K562 (cell line): ENCODE measurements around the gene RBMS3. TPM values are rescaled to one million over a fixed set of nuclear protein-coding genes. Genes with fewer than 3 reads are reported as not detected.

Experiments
- ATAC-seq: fragments of 200-7000 bp; cut with Tn5 transposase; 3 replicates; pipeline ENCODE4 v1.9.1; 2020; ENCODE audit warnings: moderate library complexity
- BruUV-seq: library from RNA; stranded (reverse); fragments of 400-500 nt; replicated peaks from 2 replicates; lab custom pipeline; 2021; lab: Mats Ljungman, UMichigan
- CTCF ChIA-PET: fragments of 300-600 bp; formaldehyde crosslinking; extraction: SDS; loops from one replicate; lab custom pipeline; 2021; ENCODE audit warnings: low intra/inter-chr PET ratio; lab: Yijun Ruan, JAX
- POLR2A ChIA-PET: fragments of 300-600, 350-650 bp; sonication (Branson Sonifier 250); formaldehyde crosslinking; extraction: SDS; loops from one replicate; lab custom pipeline; 2021; ENCODE audit warnings: antibody characterized with exemption, inconsistent platforms; lab: Yijun Ruan, JAX
- DNase-seq, 4 experiments: peaks; one replicate each; pipeline versions ENCODE4 v3.0.0 to v3.0.0-alpha.2; 2011 to 2018; ENCODE audit warnings: low spot score in 3 of 4, mixed read lengths in 3 of 4; ENCODE audit errors: extremely low read depth in 1 of 4
- FAIRE-seq: peaks from 2 replicates; lab custom pipeline; 2011; peaks lifted over from hg19 to GRCh38; lab: Jason Lieb, UNC
- H2AFZ ChIP-seq: 2 replicates; pipeline ENCODE4 v1.6.0; 2011; ENCODE audit warnings: low read depth, low read length, control low read depth, inconsistent platforms
- H3K27ac ChIP-seq: fragments of 200-600 bp; 3 replicates; pipeline ENCODE4 v1.8.0; 2011; ENCODE audit warnings: low read depth, mild to moderate bottlenecking, control low read depth, inconsistent platforms, low read length, moderate library complexity, mixed read lengths; ENCODE audit errors: extremely low read depth
- H3K27me3 ChIP-seq, 2 experiments: fragments of 300-600 bp in 1 of 2; 2 replicates in 1 of 2; 3 replicates in 1 of 2; pipeline versions ENCODE4 v1.6.0 to v1.8.0; 2011; ENCODE audit warnings: inconsistent platforms in 2 of 2, low read length in 2 of 2, mild to moderate bottlenecking in 1 of 2, mixed read lengths in 1 of 2, moderate library complexity in 1 of 2; ENCODE audit not compliant: control insufficient read depth in 2 of 2, insufficient read depth in 2 of 2
- H3K36me3 ChIP-seq: fragments of 300-600 bp; 3 replicates; pipeline ENCODE4 v1.8.0; 2011; ENCODE audit warnings: mild to moderate bottlenecking, low read length, inconsistent platforms; ENCODE audit not compliant: control insufficient read depth, insufficient read depth
- H3K4me1 ChIP-seq, 2 experiments: fragments of 200-600 bp in 1 of 2; replicated peaks in 1 of 2; 2 replicates in 1 of 2; 3 replicates in 1 of 2; pipeline versions ENCODE4 v1.5.1 to v1.8.0; 2011; ENCODE audit warnings: inconsistent platforms in 2 of 2, low read length in 2 of 2, mild to moderate bottlenecking in 1 of 2, mixed read lengths in 1 of 2, moderate library complexity in 1 of 2; ENCODE audit not compliant: control insufficient read depth in 2 of 2, insufficient read depth in 2 of 2
- H3K4me2 ChIP-seq: 2 replicates; pipeline ENCODE4 v1.6.1; 2011; ENCODE audit warnings: low read length, control low read depth, inconsistent platforms, mixed read lengths; ENCODE audit not compliant: insufficient read depth
- H3K4me3 ChIP-seq: fragments of 200-600 bp; sonication (generic), shearing (Covaris generic); 2 replicates; pipeline ENCODE4 v1.5.1; 2016; ENCODE audit warnings: control low read depth, inconsistent platforms
- H3K79me2 ChIP-seq: fragments of 200-600 bp; 3 replicates; pipeline ENCODE4 v1.8.0; 2011; ENCODE audit warnings: low read length, inconsistent platforms; ENCODE audit not compliant: control insufficient read depth, insufficient read depth
- H3K9ac ChIP-seq, 2 experiments: 2 replicates each; pipeline versions ENCODE4 v1.6.0 to v1.6.1; 2011; ENCODE audit warnings: low read depth in 2 of 2, low read length in 2 of 2, control low read depth in 1 of 2, inconsistent platforms in 1 of 2, mild to moderate bottlenecking in 1 of 2, mixed read lengths in 1 of 2; ENCODE audit not compliant: insufficient read depth in 1 of 2
- H3K9me1 ChIP-seq: one replicate; pipeline ENCODE4 v1.6.0; 2011; ENCODE audit warnings: inconsistent platforms, mild to moderate bottlenecking, low read length, moderate library complexity; ENCODE audit not compliant: control insufficient read depth, insufficient read depth
- H3K9me3 ChIP-seq: replicated peaks from 2 replicates; pipeline ENCODE4 v1.5.1; 2011; ENCODE audit warnings: low read depth, low read length, inconsistent platforms; ENCODE audit not compliant: control insufficient read depth, insufficient read depth
- H4K20me1 ChIP-seq: replicated peaks from 2 replicates; pipeline ENCODE4 v1.6.1; 2011; ENCODE audit warnings: low read length, inconsistent platforms, mixed read lengths; ENCODE audit not compliant: control insufficient read depth, insufficient read depth
- DACH1 ChIP-seq: fragments of 450-650 bp; IDR thresholded peaks from 2 replicates; pipeline ENCODE4 v1.6.1; 2018; ENCODE audit not compliant: partially characterized antibody
- ETS2 ChIP-seq: IDR thresholded peaks from 2 replicates; pipeline ENCODE4 v1.6.1; 2016; ENCODE audit warnings: borderline replicate concordance, missing genetic modification characterization, mild to moderate bottlenecking, moderate library complexity, missing compliant biosample characterization; ENCODE audit not compliant: poor library complexity, severe bottlenecking
- HES1 ChIP-seq: fragments of 450-650 bp; IDR thresholded peaks from 2 replicates; pipeline ENCODE4 v1.6.1; 2016; ENCODE audit warnings: low read depth, mild to moderate bottlenecking, moderate library complexity
- MCM7 ChIP-seq, 2 experiments: fragments of 450-650 bp; IDR thresholded peaks; 2 replicates each; pipeline ENCODE4 v1.6.1; 2016 to 2018
- NFRKB ChIP-seq: fragments of 450-650 bp; IDR thresholded peaks from 2 replicates; pipeline ENCODE4 v1.6.1; 2016; ENCODE audit warnings: low read depth
- NR0B1 ChIP-seq: fragments of 450-650 bp; IDR thresholded peaks from one replicate; pipeline ENCODE4 v1.6.1; 2018; ENCODE audit warnings: mild to moderate bottlenecking, moderate library complexity; ENCODE audit not compliant: partially characterized antibody
- POU5F1 ChIP-seq: fragments of 150-350 bp; IDR thresholded peaks from 2 replicates; pipeline ENCODE4 v1.6.1; 2014; ENCODE audit warnings: borderline replicate concordance, low read length, low read depth, mild to moderate bottlenecking; ENCODE audit not compliant: partially characterized antibody
- ZNF239 ChIP-seq: fragments of 250-450 bp; sonication (Bioruptor Pico); IDR thresholded peaks from 2 replicates; pipeline ENCODE4 v1.4.0; 2020; ENCODE audit warnings: mild to moderate bottlenecking
- WGBS: fragments of 100-300 bp; shearing (Covaris generic); methylation state at CpG from one replicate; pipeline ENCODE4 v1.1.6; 2016; ENCODE audit warnings: low coverage, mixed read lengths; ENCODE audit not compliant: insufficient coverage; ENCODE audit errors: missing lambda C conversion rate; 5-methylcytosine and 5-hydroxymethylcytosine counted together
- in situ Hi-C: fragments of 300-500 bp; cut with MboI; formaldehyde crosslinking; loops from 4 replicates; pipeline ENCODE4 v1.15.0; 2018; ENCODE audit warnings: inconsistent platforms, mixed read lengths
- intact Hi-C: fragments of 100-400 bp; cut with micrococcal nuclease; formaldehyde crosslinking; loops from 2 replicates; pipeline ENCODE4 v1.14.2; 2022
- polyA plus RNA-seq, 8 experiments: library from polyadenylated mRNA; depleted of rRNA in 4 of 8; stranded (reverse) in 5 of 8; unstranded in 3 of 8; fragments of >200 nt; fragmentation: Nextera tagmentation in 2 of 8; fragmentation: Illumina TruSeq in 1 of 8; extraction: Ambion mirVana in 2 of 8; extraction: Trizol in 1 of 8; gene quantifications; 2 replicates each; pipeline versions ENCODE4 v1.2.1 to v1.2.3, GENCODE V29; 2011 to 2014; ENCODE audit warnings: inconsistent platforms in 1 of 8, missing spikeins in 1 of 8
- total RNA-seq, 7 experiments: library from RNA; depleted of rRNA in 6 of 7; stranded (reverse); fragments of >200 nt in 6 of 7; fragmentation: Illumina TruSeq in 2 of 7; extraction: Trizol in 2 of 7; gene quantifications; 2 replicates each; pipeline versions ENCODE4 v1.2.1 to v1.2.3, GENCODE V29; 2011 to 2021; ENCODE audit warnings: low replicate concordance in 1 of 7

RBMS3 gene
- total and polyA plus RNA-seq, 9 of the 15 experiments (the other 6 are each of a cell fraction or from before 2014, with no cell fraction given): 0.20 TPM; not detected in 8

- FAIRE-seq: no peak
- no peaks in the 10 kb centered on the region for H4K20me1 ChIP-seq
- TF ChIP-seq ETS2 (tag): no peak
- TF ChIP-seq DACH1: no peak
- TF ChIP-seq MCM7 (IDR thresholded peaks at IDR 0.05): no peak
- no peak for TF ChIP-seq HES1
- no peak for TF ChIP-seq NFRKB
- no peak for TF ChIP-seq POU5F1
- no peak for TF ChIP-seq NR0B1
- TF ChIP-seq ZNF239: no peak
- POLR2A ChIA-PET: no interaction called here
- no peaks in the 10 kb centered on the region for H3K9me1 ChIP-seq
- in situ Hi-C loops: no loop called here
- ATAC-seq: no peak
- H3K4me2 ChIP-seq: no peak overlapping the region
- H3K36me3 ChIP-seq: no peaks in the 10 kb centered on the region
- H2AFZ ChIP-seq: no peak overlapping the region
- no peaks in the 10 kb centered on the region for H3K9me3 ChIP-seq
- CTCF ChIA-PET: no interaction called here
- H3K9ac ChIP-seq: no peak overlapping the region
- no peak for DNase-seq
- whole genome bisulfite sequencing: 0% methylated on average over 3 of the region's 3 CpGs
- H3K27me3 ChIP-seq: no peaks in the 10 kb centered on the region
- intact Hi-C loops: no loop called here
- no peak overlapping the region for H3K27ac ChIP-seq
- H3K79me2 ChIP-seq: no peaks in the 10 kb centered on the region
- no TSS peak for BruUV-seq
- H3K4me3 ChIP-seq: no peak overlapping the region
- H3K4me1 ChIP-seq: no peaks in the 10 kb centered on the region
Measured at GRCh38 chr3:29591579-29591978, 310.7 kb downstream of the RBMS3 start.
